Glutamatergic neuron (in vitro differentiated cells): ENCODE measurements around the gene TBC1D5. TPM values are rescaled to one million over a fixed set of nuclear protein-coding genes. Genes with fewer than 3 reads are reported as not detected.

Experiments used
- DNase-seq: peaks from one replicate; pipeline ENCODE4 v3.0.0; 2022
- H3K27ac Mint-ChIP-seq: one replicate; pipeline ENCODE4 v1.8.0; 2020; ENCODE audit warnings: mild to moderate bottlenecking, mixed read lengths, inconsistent platforms; ENCODE audit not compliant: unreplicated experiment
- H3K27me3 Mint-ChIP-seq: one replicate; pipeline ENCODE4 v1.8.0; 2020; ENCODE audit warnings: mild to moderate bottlenecking, moderate library complexity, mixed read lengths, inconsistent platforms; ENCODE audit not compliant: unreplicated experiment
- H3K36me3 Mint-ChIP-seq: one replicate; pipeline ENCODE4 v1.8.0; 2020; ENCODE audit warnings: mild to moderate bottlenecking, mixed read lengths, inconsistent platforms; ENCODE audit not compliant: unreplicated experiment
- H3K4me1 Mint-ChIP-seq: one replicate; pipeline ENCODE4 v1.8.0; 2020; ENCODE audit warnings: mild to moderate bottlenecking, low read depth, mixed read lengths, inconsistent platforms; ENCODE audit not compliant: unreplicated experiment
- H3K4me3 Mint-ChIP-seq: one replicate; pipeline ENCODE4 v1.8.0; 2020; ENCODE audit warnings: mild to moderate bottlenecking, mixed read lengths, inconsistent platforms; ENCODE audit not compliant: unreplicated experiment
- H3K9me3 Mint-ChIP-seq: one replicate; pipeline ENCODE4 v1.8.0; 2020; ENCODE audit warnings: mild to moderate bottlenecking, moderate library complexity, mixed read lengths, inconsistent platforms; ENCODE audit not compliant: unreplicated experiment
- CTCF ChIP-seq: fragments of 200-600 bp; sonication (generic); IDR thresholded peaks from one replicate; pipeline ENCODE4 v1.5.0; 2021; ENCODE audit not compliant: partially characterized antibody, unreplicated experiment
- total RNA-seq: library from RNA; stranded (reverse); fragmentation: NEBNext Ultra II Directional; extraction: Animal tissue kit (Norgen Biotek cat#: 25700); gene quantifications from one replicate; pipeline ENCODE4 v1.2.1, GENCODE V29; 2021; ENCODE audit not compliant: unreplicated experiment

The TBC1D5 gene
- total RNA-seq, 1 donor from 2014 or later: 40.2 TPM

- no peak overlapping the region for H3K4me3 Mint-ChIP-seq
- no peak for DNase-seq
- H3K4me1 Mint-ChIP-seq: no peaks in the 10 kb centered on the region
- TF ChIP-seq CTCF: no peak
- H3K36me3 Mint-ChIP-seq: peaks cover 14% of the 10 kb centered on the region
- no peaks in the 10 kb centered on the region for H3K9me3 Mint-ChIP-seq
- no peaks in the 10 kb centered on the region for H3K27me3 Mint-ChIP-seq
- H3K27ac Mint-ChIP-seq: no peak overlapping the region
Measured at GRCh38 chr3:17201538-17201937, 540.9 kb downstream of the TBC1D5 start.

GRCh38 chr3:17195856-17196604, 546.4 kb downstream of the TBC1D5 start:
- no peak for TF ChIP-seq CTCF
- Mint-ChIP-seq H3K27ac (peak overlapping the region; percentile 4), H3K27me3 (no peaks in the 10 kb centered on the region), H3K4me3 (no peak overlapping the region), H3K36me3 (no peaks in the 10 kb centered on the region), H3K9me3 (no peaks in the 10 kb centered on the region), H3K4me1 (peaks cover 15% of the 10 kb centered on the region)
- DNase-seq: no peak

- no peak for TF ChIP-seq CTCF
- H3K9me3 Mint-ChIP-seq: no peaks in the 10 kb centered on the region
- peaks cover 19% of the 10 kb centered on the region for H3K4me1 Mint-ChIP-seq
- H3K27ac Mint-ChIP-seq: peak overlapping the region; percentile 2
- no peak for DNase-seq
- H3K27me3 Mint-ChIP-seq: no peaks in the 10 kb centered on the region
- H3K4me3 Mint-ChIP-seq: no peak overlapping the region
- H3K36me3 Mint-ChIP-seq: no peaks in the 10 kb centered on the region
Measured at GRCh38 chr3:17195192-17195611, 547.2 kb downstream of the TBC1D5 start.

- H3K4me3 Mint-ChIP-seq: no peak overlapping the region
- peak overlapping the region; percentile 67 for H3K27ac Mint-ChIP-seq
- no peaks in the 10 kb centered on the region for H3K36me3 Mint-ChIP-seq
- H3K9me3 Mint-ChIP-seq: no peaks in the 10 kb centered on the region
- no peaks in the 10 kb centered on the region for H3K27me3 Mint-ChIP-seq
- TF ChIP-seq CTCF: no peak
- no peak for DNase-seq
- H3K4me1 Mint-ChIP-seq: peaks cover 19% of the 10 kb centered on the region
Measured at GRCh38 chr3:17194116-17194515, 548.3 kb downstream of the TBC1D5 start.

- peaks cover 23% of the 10 kb centered on the region for H3K4me1 Mint-ChIP-seq
- H3K27me3 Mint-ChIP-seq: no peaks in the 10 kb centered on the region
- H3K27ac Mint-ChIP-seq: peak overlapping the region; percentile 8
Measured at GRCh38 chr3:17192995-17193394, 549.4 kb downstream of the TBC1D5 start.

More at GRCh38 chr3:17192995-17193394, 549.4 kb downstream of the TBC1D5 start:
- DNase-seq: no peak
- no peak for TF ChIP-seq CTCF
- Mint-ChIP-seq H3K36me3 (no peaks in the 10 kb centered on the region), H3K4me3 (no peak overlapping the region), H3K9me3 (no peaks in the 10 kb centered on the region)
